ENCODE results near the gene RAB31. TPM values are rescaled to one million over a fixed set of nuclear protein-coding genes. Genes with fewer than 3 reads are reported as not detected.

RAB31 gene
- polyA plus RNA-seq, 1 donor (not counting 4 experiments of a cell fraction or from before 2014, with no cell fraction given): 47.0 TPM

DNA sequence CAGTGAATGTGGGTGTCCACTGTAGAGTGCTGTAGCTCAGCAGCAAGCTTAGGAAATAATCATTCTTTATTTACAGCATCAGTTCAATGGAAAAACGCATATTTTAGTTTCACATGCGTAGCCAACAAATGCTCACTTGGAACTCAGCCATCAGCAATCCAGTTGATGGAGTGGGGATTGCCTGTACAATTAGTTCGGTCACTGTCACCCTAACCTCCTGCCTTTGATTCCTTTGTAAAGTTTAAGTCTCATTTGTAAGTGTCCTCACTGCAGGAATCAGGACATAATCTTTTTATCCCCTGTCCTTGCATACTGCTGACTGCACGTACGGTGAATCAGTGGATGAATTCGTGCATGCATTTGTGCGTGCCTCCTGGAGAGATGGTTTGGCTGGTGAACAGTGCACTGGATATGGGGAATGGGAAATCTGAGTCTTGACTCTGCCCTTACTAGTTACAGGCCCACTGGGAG, 55.9 kb downstream of the RAB31 start:
- Histone ChIP-seq H3K9ac (ENCODE audit: control insufficient read depth, extremely low read depth, insufficient read depth, low read length) (no peak overlapping the region), H3K36me3 (ENCODE audit: control insufficient read depth in 2 of 2, extremely low read depth in 1 of 2, insufficient read depth in 2 of 2, low read length in 2 of 2) (peaks cover 0 to 4% of the 10 kb centered on the region in 2 experiments), H3K4me2 (ENCODE audit: control insufficient read depth, extremely low read depth, insufficient read depth, low read depth, low read length) (no peak overlapping the region), H2AFZ (ENCODE audit: control insufficient read depth, low read length) (no peak overlapping the region), H3K4me1 (ENCODE audit: control insufficient read depth, extremely low read depth, insufficient read depth, low read length) (no peaks in the 10 kb centered on the region), H3K79me2 (ENCODE audit: control insufficient read depth, insufficient read depth, low read length) (peaks cover 4% of the 10 kb centered on the region), H4K20me1 (ENCODE audit: control insufficient read depth, extremely low read depth, insufficient read depth, low read length) (no peaks in the 10 kb centered on the region), H3K9me1 (ENCODE audit: control insufficient read depth, extremely low read depth, insufficient read depth, low read length) (no peaks in the 10 kb centered on the region), H3K27ac (ENCODE audit: control insufficient read depth, insufficient read depth, low read length) (no peak overlapping the region), H3K9me3 (ENCODE audit: control insufficient read depth, low read depth, low read length) (no peaks in the 10 kb centered on the region), H3K27me3 (ENCODE audit: control insufficient read depth, extremely low read depth, insufficient read depth, low read length) (no peaks in the 10 kb centered on the region), H3K4me3 (ENCODE audit: control insufficient read depth in 2 of 3, extremely low read depth in 1 of 3, insufficient read depth in 2 of 3, low read depth in 1 of 3, low read length in 3 of 3) (no peak overlapping the region)
- no peak for DNase-seq (ENCODE audit: low read depth, low spot score)
- dilution Hi-C loops (cut with MboI; ENCODE audit: extremely low pct_ligation_motif_present, low sequenced_read_pairs): no loop called here
- TF ChIP-seq EZH2 (IDR thresholded peaks at IDR 0.05; ENCODE audit: low read length): no peak
- TF ChIP-seq, protein P1, sequence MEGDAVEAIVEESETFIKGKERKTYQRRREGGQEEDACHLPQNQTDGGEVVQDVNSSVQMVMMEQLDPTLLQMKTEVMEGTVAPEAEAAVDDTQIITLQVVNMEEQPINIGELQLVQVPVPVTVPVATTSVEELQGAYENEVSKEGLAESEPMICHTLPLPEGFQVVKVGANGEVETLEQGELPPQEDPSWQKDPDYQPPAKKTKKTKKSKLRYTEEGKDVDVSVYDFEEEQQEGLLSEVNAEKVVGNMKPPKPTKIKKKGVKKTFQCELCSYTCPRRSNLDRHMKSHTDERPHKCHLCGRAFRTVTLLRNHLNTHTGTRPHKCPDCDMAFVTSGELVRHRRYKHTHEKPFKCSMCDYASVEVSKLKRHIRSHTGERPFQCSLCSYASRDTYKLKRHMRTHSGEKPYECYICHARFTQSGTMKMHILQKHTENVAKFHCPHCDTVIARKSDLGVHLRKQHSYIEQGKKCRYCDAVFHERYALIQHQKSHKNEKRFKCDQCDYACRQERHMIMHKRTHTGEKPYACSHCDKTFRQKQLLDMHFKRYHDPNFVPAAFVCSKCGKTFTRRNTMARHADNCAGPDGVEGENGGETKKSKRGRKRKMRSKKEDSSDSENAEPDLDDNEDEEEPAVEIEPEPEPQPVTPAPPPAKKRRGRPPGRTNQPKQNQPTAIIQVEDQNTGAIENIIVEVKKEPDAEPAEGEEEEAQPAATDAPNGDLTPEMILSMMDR (optimal IDR thresholded peaks at IDR 0.05 in 1 of 3, IDR thresholded peaks at IDR 0.05 in 1 of 3, conservative IDR thresholded peaks at IDR 0.05 in 1 of 3; ENCODE audit: extremely low read depth in 1 of 3, insufficient read depth in 2 of 3, low read length in 3 of 3): no peak
- no peak for FAIRE-seq

DNA sequence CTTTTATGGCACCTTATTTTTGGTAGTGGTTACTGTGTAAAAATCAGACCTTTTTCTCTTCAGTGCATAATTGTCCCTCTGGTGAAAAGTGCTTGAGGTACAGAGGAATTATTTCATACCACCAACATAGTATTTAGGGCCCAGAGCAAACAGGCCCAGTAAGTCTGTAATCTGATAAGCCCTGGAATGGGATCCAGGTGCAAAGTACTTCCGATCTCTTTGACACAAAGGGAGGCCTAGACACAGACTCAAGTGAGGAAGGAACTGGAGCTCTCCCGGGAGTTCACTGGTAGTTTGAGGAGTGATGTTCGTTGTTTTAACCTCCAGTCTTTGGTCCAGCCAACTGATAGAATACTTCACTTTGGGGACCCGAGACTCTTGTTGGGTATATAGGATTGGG, 57.4 kb downstream of the RAB31 start:
- no peak for FAIRE-seq
- Histone ChIP-seq H3K9me3 (ENCODE audit: control insufficient read depth, low read depth, low read length) (no peaks in the 10 kb centered on the region), H3K4me1 (ENCODE audit: control insufficient read depth, extremely low read depth, insufficient read depth, low read length) (no peaks in the 10 kb centered on the region), H3K36me3 (ENCODE audit: control insufficient read depth in 2 of 2, extremely low read depth in 1 of 2, insufficient read depth in 2 of 2, low read length in 2 of 2) (peaks cover 0 to 4% of the 10 kb centered on the region in 2 experiments), H3K4me3 (ENCODE audit: control insufficient read depth in 2 of 3, extremely low read depth in 1 of 3, insufficient read depth in 2 of 3, low read depth in 1 of 3, low read length in 3 of 3) (no peak overlapping the region), H3K27ac (ENCODE audit: control insufficient read depth, insufficient read depth, low read length) (no peak overlapping the region), H3K4me2 (ENCODE audit: control insufficient read depth, extremely low read depth, insufficient read depth, low read depth, low read length) (no peak overlapping the region), H3K9me1 (ENCODE audit: control insufficient read depth, extremely low read depth, insufficient read depth, low read length) (no peaks in the 10 kb centered on the region), H2AFZ (ENCODE audit: control insufficient read depth, low read length) (no peak overlapping the region), H3K27me3 (ENCODE audit: control insufficient read depth, extremely low read depth, insufficient read depth, low read length) (no peaks in the 10 kb centered on the region), H3K79me2 (ENCODE audit: control insufficient read depth, insufficient read depth, low read length) (peaks cover 6% of the 10 kb centered on the region), H3K9ac (ENCODE audit: control insufficient read depth, extremely low read depth, insufficient read depth, low read length) (no peak overlapping the region), H4K20me1 (ENCODE audit: control insufficient read depth, extremely low read depth, insufficient read depth, low read length) (no peaks in the 10 kb centered on the region)
- dilution Hi-C loops (cut with MboI; ENCODE audit: extremely low pct_ligation_motif_present, low sequenced_read_pairs): no loop called here
- TF ChIP-seq EZH2 (IDR thresholded peaks at IDR 0.05; ENCODE audit: low read length): no peak
- TF ChIP-seq, protein P1 (optimal IDR thresholded peaks at IDR 0.05 in 1 of 3, IDR thresholded peaks at IDR 0.05 in 1 of 3, conservative IDR thresholded peaks at IDR 0.05 in 1 of 3; ENCODE audit: extremely low read depth in 1 of 3, insufficient read depth in 2 of 3, low read length in 3 of 3): no peak
- no peak for DNase-seq (ENCODE audit: low read depth, low spot score)

All from keratinocyte (primary cell).